ENCODE measurements around the gene RSRC1.

The RSRC1 gene

DNA sequence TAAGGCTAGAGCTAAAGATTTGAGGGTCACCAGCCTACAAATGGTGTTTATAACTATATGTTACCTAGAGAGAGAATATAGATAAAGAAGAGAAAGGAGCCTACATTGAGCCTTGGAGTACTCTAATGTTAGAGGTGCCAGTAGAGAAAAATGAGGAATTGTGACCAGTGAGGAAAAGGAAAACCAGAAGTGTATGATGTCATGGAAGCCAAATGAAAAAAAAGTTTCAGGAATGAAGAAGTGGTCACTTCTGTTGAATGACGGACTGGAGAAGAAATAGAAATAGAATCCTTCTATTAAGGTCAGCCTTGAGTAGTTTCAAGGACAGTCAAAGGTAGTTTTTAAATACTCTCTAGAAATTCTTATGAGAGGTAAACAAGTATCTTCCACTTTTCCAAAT, 409.9 kb downstream of the RSRC1 start:
- TF ChIP-seq TAF1 (IDR thresholded peaks at IDR 0.05; ENCODE audit: low read depth), result no peak
- no peak for TF ChIP-seq TCF12 (IDR thresholded peaks at IDR 0.05; ENCODE audit: low read depth)
- no peak for TF ChIP-seq USF1 (IDR thresholded peaks at IDR 0.05)
- no peak for TF ChIP-seq RAD21 (IDR thresholded peaks at IDR 0.05; ENCODE audit: low read depth)
- TF ChIP-seq, protein P1, sequence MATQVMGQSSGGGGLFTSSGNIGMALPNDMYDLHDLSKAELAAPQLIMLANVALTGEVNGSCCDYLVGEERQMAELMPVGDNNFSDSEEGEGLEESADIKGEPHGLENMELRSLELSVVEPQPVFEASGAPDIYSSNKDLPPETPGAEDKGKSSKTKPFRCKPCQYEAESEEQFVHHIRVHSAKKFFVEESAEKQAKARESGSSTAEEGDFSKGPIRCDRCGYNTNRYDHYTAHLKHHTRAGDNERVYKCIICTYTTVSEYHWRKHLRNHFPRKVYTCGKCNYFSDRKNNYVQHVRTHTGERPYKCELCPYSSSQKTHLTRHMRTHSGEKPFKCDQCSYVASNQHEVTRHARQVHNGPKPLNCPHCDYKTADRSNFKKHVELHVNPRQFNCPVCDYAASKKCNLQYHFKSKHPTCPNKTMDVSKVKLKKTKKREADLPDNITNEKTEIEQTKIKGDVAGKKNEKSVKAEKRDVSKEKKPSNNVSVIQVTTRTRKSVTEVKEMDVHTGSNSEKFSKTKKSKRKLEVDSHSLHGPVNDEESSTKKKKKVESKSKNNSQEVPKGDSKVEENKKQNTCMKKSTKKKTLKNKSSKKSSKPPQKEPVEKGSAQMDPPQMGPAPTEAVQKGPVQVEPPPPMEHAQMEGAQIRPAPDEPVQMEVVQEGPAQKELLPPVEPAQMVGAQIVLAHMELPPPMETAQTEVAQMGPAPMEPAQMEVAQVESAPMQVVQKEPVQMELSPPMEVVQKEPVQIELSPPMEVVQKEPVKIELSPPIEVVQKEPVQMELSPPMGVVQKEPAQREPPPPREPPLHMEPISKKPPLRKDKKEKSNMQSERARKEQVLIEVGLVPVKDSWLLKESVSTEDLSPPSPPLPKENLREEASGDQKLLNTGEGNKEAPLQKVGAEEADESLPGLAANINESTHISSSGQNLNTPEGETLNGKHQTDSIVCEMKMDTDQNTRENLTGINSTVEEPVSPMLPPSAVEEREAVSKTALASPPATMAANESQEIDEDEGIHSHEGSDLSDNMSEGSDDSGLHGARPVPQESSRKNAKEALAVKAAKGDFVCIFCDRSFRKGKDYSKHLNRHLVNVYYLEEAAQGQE (IDR thresholded peaks at IDR 0.05; ENCODE audit: low read depth), result no peak

DNA sequence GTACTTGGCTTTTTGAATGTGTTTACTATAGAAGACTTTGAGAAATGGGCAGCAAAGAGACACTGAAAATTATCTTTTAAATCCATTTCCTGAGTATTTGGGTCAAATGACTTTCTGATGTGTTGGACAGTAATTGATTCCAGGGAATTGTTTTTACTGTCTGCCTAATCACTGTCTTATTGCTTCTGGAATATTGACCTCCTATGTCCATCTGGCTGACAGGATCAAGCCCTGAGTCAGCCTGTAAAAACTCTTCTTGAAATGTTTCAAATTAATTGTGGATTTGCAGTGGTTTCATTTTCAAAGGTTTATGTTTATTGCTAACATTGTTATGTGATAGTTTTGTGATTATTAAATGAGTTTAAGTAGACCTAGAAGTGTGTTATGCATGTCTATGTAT, 410.5 kb downstream of the RSRC1 start:
- TF ChIP-seq TCF12 (IDR thresholded peaks at IDR 0.05; ENCODE audit: low read depth), result no peak
- no peak for TF ChIP-seq NFIC (IDR thresholded peaks at IDR 0.05)
- TF ChIP-seq, protein P2, sequence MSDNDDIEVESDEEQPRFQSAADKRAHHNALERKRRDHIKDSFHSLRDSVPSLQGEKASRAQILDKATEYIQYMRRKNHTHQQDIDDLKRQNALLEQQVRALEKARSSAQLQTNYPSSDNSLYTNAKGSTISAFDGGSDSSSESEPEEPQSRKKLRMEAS (IDR thresholded peaks at IDR 0.05), result no peak
- TF ChIP-seq CEBPB (IDR thresholded peaks at IDR 0.05), result no peak
- TF ChIP-seq TAF1 (IDR thresholded peaks at IDR 0.05; ENCODE audit: low read depth), result no peak
- TF ChIP-seq EGR1 (IDR thresholded peaks at IDR 0.05), result no peak
- TF ChIP-seq FOXM1 (IDR thresholded peaks at IDR 0.05; ENCODE audit: borderline replicate concordance, low read depth), result no peak
- no peak for TF ChIP-seq EP300 (IDR thresholded peaks at IDR 0.05; ENCODE audit: borderline replicate concordance)
- no peak for TF ChIP-seq USF1 (IDR thresholded peaks at IDR 0.05)
- TF ChIP-seq CREB1 (IDR thresholded peaks at IDR 0.05; ENCODE audit: low read depth), result no peak
- TF ChIP-seq, protein P1 (IDR thresholded peaks at IDR 0.05; ENCODE audit: low read depth), result no peak
- no peak for TF ChIP-seq RAD21 (IDR thresholded peaks at IDR 0.05; ENCODE audit: low read depth)
- no peak for TF ChIP-seq YY1 (IDR thresholded peaks at IDR 0.05; ENCODE audit: low read depth)
- TF ChIP-seq TEAD4 (IDR thresholded peaks at IDR 0.05), result no peak

DNA sequence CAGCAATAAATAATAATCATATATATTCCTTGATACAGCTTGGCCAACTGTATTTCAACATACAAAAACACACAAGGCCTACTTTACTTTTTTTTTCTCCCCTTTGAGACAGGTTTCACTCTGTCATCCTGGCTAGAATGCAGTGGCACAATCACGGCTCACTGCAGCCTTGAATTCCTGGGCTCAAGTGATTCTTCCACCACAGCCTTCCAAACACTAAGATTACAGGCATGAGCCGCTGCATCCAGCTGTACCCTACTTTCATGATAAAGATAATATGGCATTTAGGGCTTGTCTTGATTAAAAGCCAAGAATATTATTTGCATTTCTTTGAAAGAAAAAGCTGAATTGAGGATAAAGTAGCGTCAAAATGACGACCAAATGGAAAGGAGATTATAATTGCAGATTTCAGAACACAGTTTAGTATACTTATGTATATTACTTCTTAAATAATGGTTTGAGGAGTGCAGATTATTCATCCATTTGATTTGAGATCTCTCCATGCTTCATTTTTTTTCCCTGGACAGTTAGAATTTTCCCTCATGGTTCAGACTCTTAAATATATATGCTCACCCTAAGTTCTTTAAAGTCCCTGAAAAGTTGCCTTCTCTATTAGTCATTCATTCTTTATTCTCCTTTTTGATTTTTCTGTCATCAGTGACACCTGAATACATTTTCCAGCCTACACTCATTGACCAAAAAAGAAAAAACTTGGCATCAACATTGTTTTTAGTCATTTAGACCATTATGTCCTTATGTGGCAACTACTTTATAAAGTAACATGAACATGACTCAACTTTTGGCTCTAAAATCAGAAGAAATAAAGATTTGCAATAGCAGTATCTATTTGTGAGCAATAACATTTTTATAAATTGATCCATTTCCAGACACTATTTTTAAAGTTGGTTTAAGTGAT, 412.6 kb downstream of the RSRC1 start:
- TF ChIP-seq TAF1 (IDR thresholded peaks at IDR 0.05; ENCODE audit: low read depth) (no peak), ZBTB7A (IDR thresholded peaks at IDR 0.05; ENCODE audit: low read depth) (no peak)

- TF ChIP-seq RAD21 (IDR thresholded peaks at IDR 0.05; ENCODE audit: low read depth) (no peak), EP300 (IDR thresholded peaks at IDR 0.05; ENCODE audit: borderline replicate concordance) (no peak), EGR1 (IDR thresholded peaks at IDR 0.05) (no peak), CEBPB (IDR thresholded peaks at IDR 0.05) (no peak), CREB1 (IDR thresholded peaks at IDR 0.05; ENCODE audit: low read depth) (no peak), NFIC (IDR thresholded peaks at IDR 0.05) (no peak), TAF1 (IDR thresholded peaks at IDR 0.05; ENCODE audit: low read depth) (no peak), FOXM1 (IDR thresholded peaks at IDR 0.05; ENCODE audit: borderline replicate concordance, low read depth) (no peak), USF1 (IDR thresholded peaks at IDR 0.05) (no peak), TCF12 (IDR thresholded peaks at IDR 0.05; ENCODE audit: low read depth) (no peak), TEAD4 (IDR thresholded peaks at IDR 0.05) (no peak)
- TF ChIP-seq, protein P2 (IDR thresholded peaks at IDR 0.05), result no peak
- TF ChIP-seq, protein P1 (IDR thresholded peaks at IDR 0.05; ENCODE audit: low read depth), result no peak
These were observed 418.3 kb downstream of the RSRC1 start for GRCh38 chr3:158528076-158528674.

All from Ishikawa (cell line).